HT-29 (cell line): ENCODE measurements around the gene C15orf61. TPM values are rescaled to one million over a fixed set of nuclear protein-coding genes. Genes with fewer than 3 reads are reported as not detected.

ENCODE experiments used
- total RNA-seq: library from RNA; depleted of rRNA; stranded (reverse); fragments of >200 nt; shearing (Covaris generic); gene quantifications from 2 replicates; pipeline ENCODE4 v1.2.3, GENCODE V29; 2014; rRNA removed

C15orf61 gene
- total RNA-seq, 1 experiment from 2014 or later, result 9.6 TPM

Other genes starting within 250 kb of the C15orf61 start
- 3.6 and 3.8 TPM in 2 replicates for gene MAP2K5, start 21.6 kb downstream of the C15orf61 start, total RNA-seq